ENCODE measurements around the gene PTPRM. TPM values are rescaled to one million over a fixed set of nuclear protein-coding genes. Genes with fewer than 3 reads are reported as not detected.

PTPRM gene
- total RNA-seq, 1 experiment from 2014 or later: 14.5 TPM

DNA sequence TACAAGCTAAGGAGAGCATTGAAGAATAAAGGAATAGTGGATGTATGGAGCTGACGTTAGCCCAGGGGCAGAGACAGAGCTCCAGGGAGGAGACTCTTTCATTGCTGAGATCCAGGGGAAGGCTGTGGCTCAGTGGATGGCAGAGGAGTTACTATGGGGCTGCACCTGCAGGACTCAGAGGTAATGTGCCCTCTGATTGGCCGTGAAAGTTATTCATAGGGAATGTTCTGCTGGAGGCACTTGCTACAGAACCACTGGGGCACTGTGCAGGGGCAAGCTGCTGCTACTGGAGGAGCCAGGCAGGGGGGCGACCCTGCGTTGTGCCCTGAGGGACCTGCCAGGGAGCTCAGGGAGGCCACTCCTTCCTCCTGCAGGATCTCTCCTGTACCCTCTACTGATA lies 199.2 kb downstream of the PTPRM start:
- ChIA-PET POLR2A (no interaction called here), RAD21 (ENCODE audit: low non-redundant PET in 1 of 2, low total read pairs in 2 of 2, uncharacterized antibody in 2 of 2, unreplicated experiment in 2 of 2) (no interaction called here)

DNA sequence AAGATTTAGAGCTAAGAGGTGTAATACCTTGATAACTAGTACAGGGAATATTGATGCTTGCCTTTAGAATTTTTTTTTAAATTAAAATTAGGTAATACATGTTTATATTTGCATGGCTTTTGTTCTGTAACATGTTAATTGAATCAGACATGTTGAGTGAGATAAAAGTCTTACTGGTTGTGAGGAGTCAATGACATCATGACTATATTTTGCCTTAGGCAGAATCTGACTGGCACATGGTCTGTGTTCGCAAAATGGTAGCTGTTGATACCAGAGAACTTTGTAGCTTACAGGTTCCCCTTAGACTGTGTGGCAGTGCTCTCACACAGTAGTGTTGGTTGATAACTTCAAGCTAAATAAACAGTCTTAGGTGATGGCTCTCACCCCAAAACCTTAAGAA lies 199.7 kb downstream of the PTPRM start:
- ChIA-PET RAD21 (ENCODE audit: low non-redundant PET in 1 of 2, low total read pairs in 2 of 2, uncharacterized antibody in 2 of 2, unreplicated experiment in 2 of 2) (no interaction called here), CTCF (no interaction called here), POLR2A (no interaction called here)
- no peaks in the 10 kb centered on the region for H3K79me2 ChIP-seq (ENCODE audit: insufficient read depth, low read length)
- H3K4me2 ChIP-seq (ENCODE audit: low read length): no peak overlapping the region
- H3K9me2 ChIP-seq (ENCODE audit: insufficient read depth): no peaks in the 10 kb centered on the region
- no peak overlapping the region for H2AFZ ChIP-seq (ENCODE audit: low read depth, low read length, poor library complexity, severe bottlenecking)
- no peak overlapping the region for H3K4me3 ChIP-seq (replicated peaks in 1 of 2; ENCODE audit: low read depth in 1 of 2, low read length in 2 of 2)
- H3K9ac ChIP-seq (ENCODE audit: low read length): no peak overlapping the region
- H3K9me3 ChIP-seq (ENCODE audit: control insufficient read depth in 1 of 2, insufficient read depth in 1 of 2, low read depth in 1 of 2, low read length in 2 of 2): no peaks in the 10 kb centered on the region
- ATAC-seq (no peak), DNase-seq (ENCODE audit: low read depth, low spot score) (no peak)
- no peaks in the 10 kb centered on the region for H3K4me1 ChIP-seq (ENCODE audit: control insufficient read depth in 1 of 2, insufficient read depth in 2 of 2, low read length in 2 of 2)
- no peaks in the 10 kb centered on the region for H3K36me3 ChIP-seq (ENCODE audit: control insufficient read depth in 1 of 2, insufficient read depth in 2 of 2, low read length in 2 of 2)
- BruUV-seq (replicated peaks): no TSS peak
- H3K27ac ChIP-seq (ENCODE audit: low read depth, low read length): no peak overlapping the region
- intact Hi-C loops (cut with micrococcal nuclease): no loop called here
- H3K27me3 ChIP-seq (ENCODE audit: insufficient read depth, low read length): peaks cover 44% of the 10 kb centered on the region
- no peaks in the 10 kb centered on the region for H4K20me1 ChIP-seq (ENCODE audit: insufficient read depth)
- no peak for TF ChIP-seq TCF7L2 (IDR thresholded peaks at IDR 0.05; ENCODE audit: borderline replicate concordance, extremely low read depth, insufficient read depth, insufficient read length)
- TF ChIP-seq, protein P1, sequence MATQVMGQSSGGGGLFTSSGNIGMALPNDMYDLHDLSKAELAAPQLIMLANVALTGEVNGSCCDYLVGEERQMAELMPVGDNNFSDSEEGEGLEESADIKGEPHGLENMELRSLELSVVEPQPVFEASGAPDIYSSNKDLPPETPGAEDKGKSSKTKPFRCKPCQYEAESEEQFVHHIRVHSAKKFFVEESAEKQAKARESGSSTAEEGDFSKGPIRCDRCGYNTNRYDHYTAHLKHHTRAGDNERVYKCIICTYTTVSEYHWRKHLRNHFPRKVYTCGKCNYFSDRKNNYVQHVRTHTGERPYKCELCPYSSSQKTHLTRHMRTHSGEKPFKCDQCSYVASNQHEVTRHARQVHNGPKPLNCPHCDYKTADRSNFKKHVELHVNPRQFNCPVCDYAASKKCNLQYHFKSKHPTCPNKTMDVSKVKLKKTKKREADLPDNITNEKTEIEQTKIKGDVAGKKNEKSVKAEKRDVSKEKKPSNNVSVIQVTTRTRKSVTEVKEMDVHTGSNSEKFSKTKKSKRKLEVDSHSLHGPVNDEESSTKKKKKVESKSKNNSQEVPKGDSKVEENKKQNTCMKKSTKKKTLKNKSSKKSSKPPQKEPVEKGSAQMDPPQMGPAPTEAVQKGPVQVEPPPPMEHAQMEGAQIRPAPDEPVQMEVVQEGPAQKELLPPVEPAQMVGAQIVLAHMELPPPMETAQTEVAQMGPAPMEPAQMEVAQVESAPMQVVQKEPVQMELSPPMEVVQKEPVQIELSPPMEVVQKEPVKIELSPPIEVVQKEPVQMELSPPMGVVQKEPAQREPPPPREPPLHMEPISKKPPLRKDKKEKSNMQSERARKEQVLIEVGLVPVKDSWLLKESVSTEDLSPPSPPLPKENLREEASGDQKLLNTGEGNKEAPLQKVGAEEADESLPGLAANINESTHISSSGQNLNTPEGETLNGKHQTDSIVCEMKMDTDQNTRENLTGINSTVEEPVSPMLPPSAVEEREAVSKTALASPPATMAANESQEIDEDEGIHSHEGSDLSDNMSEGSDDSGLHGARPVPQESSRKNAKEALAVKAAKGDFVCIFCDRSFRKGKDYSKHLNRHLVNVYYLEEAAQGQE (IDR thresholded peaks at IDR 0.05; ENCODE audit: low read depth): no peak
- no peak for TF ChIP-seq ZNF274 (IDR thresholded peaks at IDR 0.05; ENCODE audit: low read depth, low read length)
- TF ChIP-seq EZH2phosphoT487 (IDR thresholded peaks at IDR 0.05; ENCODE audit: borderline replicate concordance): no peak
- no peak for TF ChIP-seq EGR1 (IDR thresholded peaks at IDR 0.05; ENCODE audit: low read depth)
- TF ChIP-seq, protein P2, sequence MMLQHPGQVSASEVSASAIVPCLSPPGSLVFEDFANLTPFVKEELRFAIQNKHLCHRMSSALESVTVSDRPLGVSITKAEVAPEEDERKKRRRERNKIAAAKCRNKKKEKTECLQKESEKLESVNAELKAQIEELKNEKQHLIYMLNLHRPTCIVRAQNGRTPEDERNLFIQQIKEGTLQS (IDR thresholded peaks at IDR 0.05): no peak
- no peak for TF ChIP-seq FOSL1 (IDR thresholded peaks at IDR 0.05; ENCODE audit: low read depth)
- no peak for TF ChIP-seq RAD21 (IDR thresholded peaks at IDR 0.05; ENCODE audit: low read depth)
- TF ChIP-seq POLR2AphosphoS5 (IDR thresholded peaks at IDR 0.05; ENCODE audit: low read depth, low read length): no peak
- TF ChIP-seq, protein P3, sequence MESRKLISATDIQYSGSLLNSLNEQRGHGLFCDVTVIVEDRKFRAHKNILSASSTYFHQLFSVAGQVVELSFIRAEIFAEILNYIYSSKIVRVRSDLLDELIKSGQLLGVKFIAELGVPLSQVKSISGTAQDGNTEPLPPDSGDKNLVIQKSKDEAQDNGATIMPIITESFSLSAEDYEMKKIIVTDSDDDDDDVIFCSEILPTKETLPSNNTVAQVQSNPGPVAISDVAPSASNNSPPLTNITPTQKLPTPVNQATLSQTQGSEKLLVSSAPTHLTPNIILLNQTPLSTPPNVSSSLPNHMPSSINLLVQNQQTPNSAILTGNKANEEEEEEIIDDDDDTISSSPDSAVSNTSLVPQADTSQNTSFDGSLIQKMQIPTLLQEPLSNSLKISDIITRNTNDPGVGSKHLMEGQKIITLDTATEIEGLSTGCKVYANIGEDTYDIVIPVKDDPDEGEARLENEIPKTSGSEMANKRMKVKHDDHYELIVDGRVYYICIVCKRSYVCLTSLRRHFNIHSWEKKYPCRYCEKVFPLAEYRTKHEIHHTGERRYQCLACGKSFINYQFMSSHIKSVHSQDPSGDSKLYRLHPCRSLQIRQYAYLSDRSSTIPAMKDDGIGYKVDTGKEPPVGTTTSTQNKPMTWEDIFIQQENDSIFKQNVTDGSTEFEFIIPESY (IDR thresholded peaks at IDR 0.05; ENCODE audit: extremely low read depth, insufficient replicate concordance, low read length): no peak
- TF ChIP-seq ELF1 (IDR thresholded peaks at IDR 0.05; ENCODE audit: borderline replicate concordance, low read depth): no peak
- TF ChIP-seq, protein P4, sequence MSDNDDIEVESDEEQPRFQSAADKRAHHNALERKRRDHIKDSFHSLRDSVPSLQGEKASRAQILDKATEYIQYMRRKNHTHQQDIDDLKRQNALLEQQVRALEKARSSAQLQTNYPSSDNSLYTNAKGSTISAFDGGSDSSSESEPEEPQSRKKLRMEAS (IDR thresholded peaks at IDR 0.05): no peak
- no peak for TF ChIP-seq JUND (IDR thresholded peaks at IDR 0.05)

More for the DNA sequence above, 199.2 kb downstream of the PTPRM start:
- Histone ChIP-seq H3K27me3 (ENCODE audit: insufficient read depth, low read length) (peaks cover 44% of the 10 kb centered on the region), H3K27ac (ENCODE audit: low read depth, low read length) (no peak overlapping the region), H3K4me3 (replicated peaks in 1 of 2; ENCODE audit: low read depth in 1 of 2, low read length in 2 of 2) (no peak overlapping the region), H3K9ac (ENCODE audit: low read length) (no peak overlapping the region), H4K20me1 (ENCODE audit: insufficient read depth) (no peaks in the 10 kb centered on the region), H3K4me1 (ENCODE audit: control insufficient read depth in 1 of 2, insufficient read depth in 2 of 2, low read length in 2 of 2) (no peaks in the 10 kb centered on the region), H3K9me2 (ENCODE audit: insufficient read depth) (no peaks in the 10 kb centered on the region), H2AFZ (ENCODE audit: low read depth, low read length, poor library complexity, severe bottlenecking) (no peak overlapping the region), H3K4me2 (ENCODE audit: low read length) (no peak overlapping the region), H3K36me3 (ENCODE audit: control insufficient read depth in 1 of 2, insufficient read depth in 2 of 2, low read length in 2 of 2) (no peaks in the 10 kb centered on the region), H3K79me2 (ENCODE audit: insufficient read depth, low read length) (no peaks in the 10 kb centered on the region), H3K9me3 (ENCODE audit: control insufficient read depth in 1 of 2, insufficient read depth in 1 of 2, low read depth in 1 of 2, low read length in 2 of 2) (no peaks in the 10 kb centered on the region)
- intact Hi-C loops (cut with micrococcal nuclease): no loop called here
- BruUV-seq (replicated peaks): no TSS peak
- DNase-seq (ENCODE audit: low read depth, low spot score): no peak
- ATAC-seq: peak; percentile 36; the same call in 1 of the 2 replicates
- TF ChIP-seq RAD21 (IDR thresholded peaks at IDR 0.05; ENCODE audit: low read depth): no peak
- no peak for TF ChIP-seq TCF7L2 (IDR thresholded peaks at IDR 0.05; ENCODE audit: borderline replicate concordance, extremely low read depth, insufficient read depth, insufficient read length)
- CTCF ChIA-PET: no interaction called here

All from HCT116 (cell line).